Measurements from ENCODE around the gene GLT6D1.
"Not testable (repeated sequence)": the region's sequence is repeated elsewhere in the genome, so short reads cannot be mapped to it uniquely, and the experiment has no call there.

GLT6D1 gene

DNA sequence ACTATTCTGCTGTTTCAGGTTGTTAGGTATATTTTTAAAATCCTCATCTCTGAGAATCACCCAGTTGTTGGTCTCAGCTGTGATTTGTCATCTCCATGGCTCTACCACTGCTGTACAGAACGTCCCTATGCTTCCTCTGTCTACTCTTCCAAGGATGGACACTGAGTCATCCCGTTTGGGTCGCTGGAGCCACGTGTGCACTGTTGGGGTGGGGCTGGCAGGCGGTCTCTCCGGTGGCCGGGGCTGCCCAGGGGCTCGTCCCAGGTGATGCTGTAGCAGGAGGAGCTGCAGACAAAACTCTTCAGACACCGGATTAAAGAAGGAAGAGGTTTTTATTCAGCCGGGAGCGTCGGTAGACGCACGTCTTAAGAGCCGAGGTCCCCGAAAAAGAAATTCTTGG lies 40.7 kb upstream of the GLT6D1 start:
- in situ Hi-C loops (cut with HindIII; ENCODE audit: low sequenced_read_pairs): no loop called here
- TF ChIP-seq, protein P1, sequence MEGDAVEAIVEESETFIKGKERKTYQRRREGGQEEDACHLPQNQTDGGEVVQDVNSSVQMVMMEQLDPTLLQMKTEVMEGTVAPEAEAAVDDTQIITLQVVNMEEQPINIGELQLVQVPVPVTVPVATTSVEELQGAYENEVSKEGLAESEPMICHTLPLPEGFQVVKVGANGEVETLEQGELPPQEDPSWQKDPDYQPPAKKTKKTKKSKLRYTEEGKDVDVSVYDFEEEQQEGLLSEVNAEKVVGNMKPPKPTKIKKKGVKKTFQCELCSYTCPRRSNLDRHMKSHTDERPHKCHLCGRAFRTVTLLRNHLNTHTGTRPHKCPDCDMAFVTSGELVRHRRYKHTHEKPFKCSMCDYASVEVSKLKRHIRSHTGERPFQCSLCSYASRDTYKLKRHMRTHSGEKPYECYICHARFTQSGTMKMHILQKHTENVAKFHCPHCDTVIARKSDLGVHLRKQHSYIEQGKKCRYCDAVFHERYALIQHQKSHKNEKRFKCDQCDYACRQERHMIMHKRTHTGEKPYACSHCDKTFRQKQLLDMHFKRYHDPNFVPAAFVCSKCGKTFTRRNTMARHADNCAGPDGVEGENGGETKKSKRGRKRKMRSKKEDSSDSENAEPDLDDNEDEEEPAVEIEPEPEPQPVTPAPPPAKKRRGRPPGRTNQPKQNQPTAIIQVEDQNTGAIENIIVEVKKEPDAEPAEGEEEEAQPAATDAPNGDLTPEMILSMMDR (IDR thresholded peaks at IDR 0.05; ENCODE audit: low read depth, low read length, missing control alignments): no peak
- DNase-seq (ENCODE audit: low read depth): no peak

GRCh38 chr9:135678236-135679017 lies 39.1 kb upstream of the GLT6D1 start:
- no peak overlapping the region for H3K4me3 ChIP-seq (ENCODE audit: low read depth, low read length)
- in situ Hi-C loops (cut with HindIII; ENCODE audit: low sequenced_read_pairs): loop anchor here (5.0 kb wide), 1 partner anchor 39 kb away; no protein-coding TSS in a partner anchor
- TF ChIP-seq, protein P1 (IDR thresholded peaks at IDR 0.05; ENCODE audit: low read depth, low read length, missing control alignments): no peak
- DNase-seq (ENCODE audit: low read depth): no peak

More for the DNA sequence above, 40.7 kb upstream of the GLT6D1 start:
- H3K4me3 ChIP-seq (ENCODE audit: low read depth, low read length): no peak overlapping the region

DNA sequence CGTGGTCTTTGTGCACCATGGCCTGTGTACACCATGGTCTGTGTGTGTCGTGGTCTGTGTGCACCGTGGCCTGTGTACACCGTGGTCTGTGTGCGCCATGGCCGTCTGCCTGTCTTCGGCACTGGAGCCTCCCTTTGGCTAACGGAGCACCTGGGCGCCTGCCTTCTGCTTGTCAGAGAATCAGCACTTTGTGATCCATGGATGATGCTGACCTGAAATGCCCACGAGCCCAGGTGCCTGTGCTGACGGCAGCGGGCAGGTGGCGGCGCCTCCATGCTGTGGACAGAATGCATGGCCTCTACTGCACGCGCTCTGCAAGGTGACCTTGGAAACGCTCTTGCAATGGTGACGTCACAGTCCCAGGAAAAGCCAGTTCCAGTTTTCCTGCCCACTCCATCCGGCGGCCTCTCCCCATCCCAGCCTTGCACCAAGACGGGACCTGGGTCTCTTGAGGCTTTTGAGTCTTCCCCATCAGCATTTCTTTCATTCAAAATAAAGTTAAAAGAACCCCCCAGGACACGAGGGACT lies 38.4 kb upstream of the GLT6D1 start:
- in situ Hi-C loops (cut with HindIII; ENCODE audit: low sequenced_read_pairs): loop anchor here (5.0 kb wide), 1 partner anchor 40 kb away; no protein-coding TSS in a partner anchor
- no peak overlapping the region for H3K4me3 ChIP-seq (ENCODE audit: low read depth, low read length)
- TF ChIP-seq, protein P1 (IDR thresholded peaks at IDR 0.05; ENCODE audit: low read depth, low read length, missing control alignments): no peak
- no peak for DNase-seq (ENCODE audit: low read depth)

DNA sequence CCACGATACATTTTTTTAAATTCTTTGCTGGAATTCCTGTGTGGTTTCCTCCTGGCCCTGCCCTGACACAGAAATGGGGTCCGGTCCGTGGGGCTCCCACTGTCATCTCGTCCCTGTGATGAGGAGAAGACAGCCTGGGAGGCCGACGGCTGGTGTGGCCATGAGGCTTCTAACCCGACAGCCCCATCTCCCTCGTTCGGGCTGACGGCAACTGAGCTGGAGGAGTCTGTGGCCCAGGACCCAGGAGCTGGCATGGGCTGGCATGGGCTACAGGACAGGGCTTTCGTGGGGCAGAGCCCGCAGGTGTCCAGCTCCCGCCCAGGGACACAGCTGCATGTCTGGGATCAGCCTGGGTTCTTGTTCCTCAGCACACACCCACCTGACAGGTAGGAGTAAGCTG lies 37.6 kb upstream of the GLT6D1 start:
- DNase-seq (ENCODE audit: low read depth): no peak
- no peak overlapping the region for H3K4me3 ChIP-seq (ENCODE audit: low read depth, low read length)
- TF ChIP-seq, protein P1 (IDR thresholded peaks at IDR 0.05; ENCODE audit: low read depth, low read length, missing control alignments): no peak
- in situ Hi-C loops (cut with HindIII; ENCODE audit: low sequenced_read_pairs): loop anchor here (5.0 kb wide), 1 partner anchor 40 kb away; no protein-coding TSS in a partner anchor

DNA sequence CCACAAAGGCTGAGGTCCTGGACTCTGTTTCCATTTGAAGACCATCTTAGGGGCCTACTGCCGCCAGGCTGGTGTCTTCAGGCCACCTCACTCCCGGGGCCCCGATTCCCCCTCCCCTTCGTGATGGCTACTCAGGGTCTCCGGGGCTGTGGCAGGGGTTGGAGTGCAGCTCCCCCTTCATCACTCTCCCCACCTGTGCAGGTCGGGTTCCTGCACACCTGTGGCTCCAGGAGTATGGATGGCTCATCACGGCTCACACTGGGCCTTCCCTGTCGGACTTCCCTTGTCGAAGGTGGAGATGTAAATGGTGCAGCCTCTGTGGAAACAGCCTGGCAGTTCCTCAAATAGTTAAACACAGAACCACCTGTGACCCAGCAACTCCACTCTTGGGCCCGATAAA lies 35.6 kb upstream of the GLT6D1 start:
- in situ Hi-C loops (cut with HindIII; ENCODE audit: low sequenced_read_pairs): loop anchor here (5.0 kb wide), 1 partner anchor 42 kb away; no protein-coding TSS in a partner anchor
- no peak for DNase-seq (ENCODE audit: low read depth)
- no peak overlapping the region for H3K4me3 ChIP-seq (ENCODE audit: low read depth, low read length)
- TF ChIP-seq, protein P1 (IDR thresholded peaks at IDR 0.05; ENCODE audit: low read depth, low read length, missing control alignments): no peak

- TF ChIP-seq, protein P1 (IDR thresholded peaks at IDR 0.05; ENCODE audit: low read depth, low read length, missing control alignments): no peak
- H3K4me3 ChIP-seq (ENCODE audit: low read depth, low read length): no peak overlapping the region
- no peak for DNase-seq (ENCODE audit: low read depth)
- in situ Hi-C loops (cut with HindIII; ENCODE audit: low sequenced_read_pairs): no loop called here
Measured at GRCh38 chr9:135673941-135674340, 34.6 kb upstream of the GLT6D1 start.

- DNase-seq (ENCODE audit: low read depth); in situ Hi-C loops (cut with HindIII; ENCODE audit: low sequenced_read_pairs); H3K4me3 ChIP-seq (ENCODE audit: low read depth, low read length): not testable (repeated sequence)
Measured at GRCh38 chr9:135672786-135673185, 33.4 kb upstream of the GLT6D1 start.

Data from astrocyte of the cerebellum (primary cell).